HG03108 (cell line): ENCODE measurements around the gene PRKAG2.
"Not testable (repeated sequence)": the region's sequence is repeated elsewhere in the genome, so short reads cannot be mapped to it uniquely, and the experiment has no call there.

Experiments
- ATAC-seq: cut with Tn5 transposase; IDR thresholded peaks from one replicate; pipeline ENCODE4 v1.9.1; 2021; ENCODE audit warnings: moderate library complexity; ENCODE audit not compliant: unreplicated experiment

PRKAG2 gene

GRCh38 chr7:151876899-151877777 lies at the start of gene PRKAG2:
PRKAG2 (minus strand) TSS chr7:151877115; CDS start chr7:151876620, 495 bp downstream.
- ATAC-seq: peak; percentile 41

- ATAC-seq: no peak
Observed at GRCh38 chr7:151926336-151926712, 49.4 kb upstream of the PRKAG2 start.

- no peak for ATAC-seq
Observed at GRCh38 chr7:151925446-151926335, 48.8 kb upstream of the PRKAG2 start.

GRCh38 chr7:151924508-151924907 lies 47.6 kb upstream of the PRKAG2 start:
- ATAC-seq: no peak

- no peak for ATAC-seq
Observed at GRCh38 chr7:151924001-151924400, 47.1 kb upstream of the PRKAG2 start.

DNA sequence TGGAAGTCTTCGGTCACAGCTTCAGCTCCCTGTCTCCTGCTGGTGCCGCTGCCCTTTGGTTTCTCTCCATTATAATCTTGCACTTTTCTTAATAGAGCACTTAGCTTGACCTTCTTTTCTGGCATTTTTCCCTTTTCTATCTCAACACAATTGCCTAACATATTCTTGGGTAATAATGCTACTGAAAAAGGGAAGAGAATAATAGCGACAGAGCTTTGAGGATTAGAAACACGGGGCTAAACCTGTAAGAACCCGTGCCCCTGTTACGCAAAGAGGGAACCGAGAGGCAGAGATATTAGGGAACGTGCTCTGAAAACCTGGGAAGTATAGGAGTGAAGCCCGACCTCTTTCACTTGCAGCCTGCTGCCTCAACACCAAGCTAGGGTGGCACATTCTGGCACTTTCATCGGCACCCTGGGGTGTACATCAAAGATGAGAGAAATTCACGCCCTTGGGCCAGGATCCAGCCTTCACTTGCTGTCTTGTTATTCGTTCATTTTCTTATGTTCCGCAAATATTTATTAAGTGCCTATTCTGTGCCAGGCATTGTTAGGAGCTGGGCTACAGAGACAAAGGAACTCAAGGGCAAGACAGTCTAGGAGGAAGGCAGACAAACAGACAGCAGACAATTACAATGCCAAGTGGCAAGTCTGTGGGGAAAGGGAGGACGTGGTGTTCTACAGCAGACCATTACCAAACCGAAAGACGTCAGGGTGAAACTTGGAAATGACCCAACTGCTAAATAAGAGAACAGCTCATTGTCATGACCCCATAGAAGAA lies 46.4 kb upstream of the PRKAG2 start:
- no peak for ATAC-seq

- ATAC-seq: no peak
Observed at GRCh38 chr7:151921451-151921850, 44.5 kb upstream of the PRKAG2 start.

DNA sequence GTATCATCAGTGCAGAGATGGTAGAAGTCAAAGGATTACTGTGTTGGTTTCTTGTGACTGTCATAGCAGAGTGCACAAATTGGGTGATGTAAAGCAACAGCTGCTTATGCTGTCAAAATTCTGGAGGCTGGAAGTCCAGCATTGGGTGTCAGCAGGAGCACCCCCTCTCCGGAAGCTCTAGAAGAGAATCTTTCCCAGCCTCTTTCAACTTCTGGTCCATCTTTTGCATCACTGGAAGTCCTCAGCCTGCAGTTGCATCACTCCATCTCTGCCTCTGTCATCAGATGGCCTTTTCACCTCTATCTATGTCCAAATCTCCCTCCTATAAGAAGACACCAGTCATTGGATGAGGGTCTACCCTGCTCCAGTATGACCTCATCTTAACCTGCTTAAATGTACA lies 43.6 kb upstream of the PRKAG2 start:
- no peak for ATAC-seq

DNA sequence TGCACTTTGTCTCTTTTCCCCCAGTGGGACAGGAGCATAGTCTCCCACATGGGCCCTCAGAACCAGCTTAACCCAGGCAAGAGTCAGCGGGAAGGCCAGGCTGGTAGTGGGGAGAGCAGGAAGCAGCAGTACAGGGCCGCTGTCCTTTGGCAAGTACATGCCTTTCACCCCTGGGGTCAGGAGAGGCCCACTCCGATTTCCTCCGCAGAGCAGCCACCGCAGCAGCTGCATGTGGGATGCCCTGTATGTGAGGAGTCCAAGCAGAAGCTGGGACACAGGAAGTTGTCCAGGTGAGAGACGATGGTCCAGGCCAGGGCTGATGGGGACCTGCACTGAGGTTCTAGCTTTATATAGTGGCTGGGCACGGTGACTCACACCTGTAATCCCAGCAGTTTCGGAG lies 42.7 kb upstream of the PRKAG2 start:
- ATAC-seq: no peak

GRCh38 chr7:151918510-151918843 lies 41.6 kb upstream of the PRKAG2 start:
- no peak for ATAC-seq

GRCh38 chr7:151917791-151918509 lies 41.0 kb upstream of the PRKAG2 start:
- ATAC-seq: no peak

GRCh38 chr7:151914051-151914450 lies 37.1 kb upstream of the PRKAG2 start:
- ATAC-seq: no peak

- not testable (repeated sequence) for ATAC-seq
Observed at GRCh38 chr7:151910655-151911054, 33.7 kb upstream of the PRKAG2 start.

DNA sequence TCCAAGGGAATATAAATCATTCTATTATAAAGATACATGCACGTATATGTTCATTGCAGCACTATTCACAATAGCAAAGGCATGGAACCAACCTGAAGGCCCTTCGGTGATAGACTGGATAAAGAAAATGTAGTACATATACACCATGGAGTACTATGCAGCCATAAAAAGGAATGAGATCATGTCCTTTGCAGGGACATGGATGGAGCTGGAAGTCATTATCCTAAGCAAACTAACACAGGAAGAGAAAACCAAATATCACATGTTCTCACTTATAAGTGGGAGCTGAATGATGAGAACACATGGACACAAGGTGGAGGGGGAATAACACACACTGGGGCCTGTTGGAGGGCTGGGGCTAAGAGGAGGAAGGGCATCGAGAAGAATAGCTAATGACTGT lies 30.2 kb upstream of the PRKAG2 start:
- ATAC-seq: not testable (repeated sequence)

GRCh38 chr7:151905766-151906165 lies 28.9 kb upstream of the PRKAG2 start:
- no peak for ATAC-seq

GRCh38 chr7:151905353-151905752 lies 28.4 kb upstream of the PRKAG2 start:
- no peak for ATAC-seq

DNA sequence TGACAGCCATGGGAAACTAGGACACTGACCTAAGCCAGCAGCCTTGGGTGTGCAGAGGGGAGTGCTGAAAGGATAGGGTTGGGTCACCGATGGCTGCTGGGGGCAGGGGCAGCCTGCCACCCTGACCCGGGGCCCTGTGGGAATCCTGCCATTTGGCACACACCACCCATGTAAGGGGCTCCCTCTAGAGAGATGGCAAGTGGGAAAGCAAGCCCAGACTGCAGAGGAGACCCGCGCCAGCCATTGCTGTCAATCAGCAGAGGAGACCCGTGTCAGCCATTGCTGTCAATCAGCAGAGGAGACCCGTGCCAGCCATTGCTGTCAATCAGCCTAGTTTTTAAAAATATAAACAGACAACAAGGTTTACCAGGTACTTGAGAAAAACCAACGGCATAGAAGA lies 27.4 kb upstream of the PRKAG2 start:
- no peak for ATAC-seq

GRCh38 chr7:151903249-151904032 lies 26.5 kb upstream of the PRKAG2 start:
- ATAC-seq: no peak

DNA sequence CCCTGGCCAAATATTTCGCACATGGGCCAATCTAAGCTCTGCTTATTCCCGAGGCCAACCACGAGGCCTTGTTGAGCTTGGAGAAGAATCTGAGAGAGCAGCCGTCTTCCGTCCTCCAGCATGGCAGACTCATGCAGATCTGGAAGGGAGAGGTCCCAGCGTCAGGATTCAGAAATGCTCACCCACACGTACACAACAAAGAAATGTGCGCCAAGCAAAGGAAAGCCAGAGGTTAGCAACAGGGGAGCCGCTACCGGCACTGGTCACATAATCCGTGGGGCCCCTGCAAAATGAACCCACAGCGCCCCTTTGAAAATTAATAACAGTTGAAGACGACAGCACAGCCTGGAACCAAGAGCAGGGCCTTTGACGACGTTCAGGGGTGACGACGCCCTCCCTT lies 25.4 kb upstream of the PRKAG2 start:
- no peak for ATAC-seq

GRCh38 chr7:151901828-151902227 lies 24.9 kb upstream of the PRKAG2 start:
- no peak for ATAC-seq
